Measurements from ENCODE around the gene VPS13D. TPM values are rescaled to one million over a fixed set of nuclear protein-coding genes. Genes with fewer than 3 reads are reported as not detected.

Gene VPS13D
- total RNA-seq, 1 donor from 2014 or later = 28.3 TPM

GRCh38 chr1:12302798-12303447, 73.1 kb downstream of the VPS13D start:
- Histone ChIP-seq H3K27me3 (no peaks in the 10 kb centered on the region), H3K4me3 (no peak overlapping the region), H3K36me3 (peaks cover 33 to 68% of the 10 kb centered on the region in 2 donors), H3K27ac (no peak overlapping the region), H3K9me3 (no peaks in the 10 kb centered on the region), H3K4me1 (no peaks in the 10 kb centered on the region)
- DNase-seq (ENCODE audit: low spot score in 2 of 2) = no peak
- no peak for TF ChIP-seq CTCF (IDR thresholded peaks at IDR 0.05)
- intact Hi-C loops (cut with DNase I) = no loop called here

- no peak for DNase-seq (ENCODE audit: low spot score in 2 of 2)
- no peaks in the 10 kb centered on the region for H3K9me3 ChIP-seq
- no peak overlapping the region for H3K4me3 ChIP-seq
- peaks cover 33 to 60% of the 10 kb centered on the region in 2 donors for H3K36me3 ChIP-seq
- H3K4me1 ChIP-seq = peaks cover 0 to 6% of the 10 kb centered on the region in 2 donors
- intact Hi-C loops (cut with DNase I) = no loop called here
- H3K27me3 ChIP-seq = no peaks in the 10 kb centered on the region
- H3K27ac ChIP-seq = no peak overlapping the region
- TF ChIP-seq CTCF (IDR thresholded peaks at IDR 0.05) = no peak
Observed at GRCh38 chr1:12305377-12305776, 75.5 kb downstream of the VPS13D start.

- DNase-seq (ENCODE audit: low spot score in 2 of 2) = peak in 1 of 2 donors; percentile 87
- intact Hi-C loops (cut with DNase I) = loop anchor here (5.0 kb wide), 1 partner anchor 97 kb away; no protein-coding TSS in a partner anchor
- peak overlapping the region in 1 of 2 donors; percentile 4 for H3K4me3 ChIP-seq
Observed at GRCh38 chr1:12309783-12310742, 80.2 kb downstream of the VPS13D start.

GRCh38 chr1:12314333-12314903, 84.6 kb downstream of the VPS13D start:
- no peak for DNase-seq (ENCODE audit: low spot score in 2 of 2)
- H3K27ac ChIP-seq = peak overlapping the region; percentile 45 to 88
- H3K4me3 ChIP-seq = no peak overlapping the region
- no peaks in the 10 kb centered on the region for H3K27me3 ChIP-seq
- TF ChIP-seq CTCF (IDR thresholded peaks at IDR 0.05) = peak; percentile 39 to 52 (median 42)
- H3K4me1 ChIP-seq = peaks cover 8 to 31% of the 10 kb centered on the region in 2 donors
- intact Hi-C loops (cut with DNase I) = loop anchor here (2.0 to 5.0 kb wide), 2 partner anchors 93 to 344 kb away; no protein-coding TSS in a partner anchor
- no peaks in the 10 kb centered on the region for H3K9me3 ChIP-seq
- peaks cover 42 to 45% of the 10 kb centered on the region in 2 donors for H3K36me3 ChIP-seq

More at GRCh38 chr1:12309783-12310742, 80.2 kb downstream of the VPS13D start:
- Histone ChIP-seq H3K36me3 (peaks cover 50 to 69% of the 10 kb centered on the region in 2 donors), H3K27me3 (no peaks in the 10 kb centered on the region), H3K4me1 (peaks cover 3 to 17% of the 10 kb centered on the region in 2 donors), H3K9me3 (no peaks in the 10 kb centered on the region), H3K27ac (peak overlapping the region; percentile 73 to 74)
- TF ChIP-seq CTCF (IDR thresholded peaks at IDR 0.05) = no peak

GRCh38 chr1:12315146-12315545, 85.3 kb downstream of the VPS13D start:
- peak overlapping the region; percentile 60 to 88 for H3K27ac ChIP-seq
- no peak overlapping the region for H3K4me3 ChIP-seq
- no peak for TF ChIP-seq CTCF (IDR thresholded peaks at IDR 0.05)
- H3K4me1 ChIP-seq = peaks cover 8 to 28% of the 10 kb centered on the region in 2 donors
- H3K36me3 ChIP-seq = peaks cover 50 to 53% of the 10 kb centered on the region in 2 donors
- intact Hi-C loops (cut with DNase I) = loop anchor here (2.0 to 5.0 kb wide), 2 partner anchors 182 to 344 kb away; no protein-coding TSS in a partner anchor
- no peak for DNase-seq (ENCODE audit: low spot score in 2 of 2)
- H3K9me3 ChIP-seq = no peaks in the 10 kb centered on the region
- H3K27me3 ChIP-seq = no peaks in the 10 kb centered on the region
